Activated naive CD8-positive, alpha-beta T cell treated with anti-CD3 and anti-CD28 coated beads, Interleukin-2, amount 10 ng/mL, durations not matched to agents 7 days and 5 days (primary cell): ENCODE results near the gene HSPB8. TPM values are rescaled to one million over a fixed set of nuclear protein-coding genes. Genes with fewer than 3 reads are reported as not detected.
"Not testable (repeated sequence)": the region's sequence is repeated elsewhere in the genome, so short reads cannot be mapped to it uniquely, and the experiment has no call there.

Source experiments
- ATAC-seq: fragments of 150-1000 bp; cut with Tn5 transposase; one replicate; pipeline ENCODE4 v1.10.0; 2021; ENCODE audit warnings: low read depth, moderate library complexity
- POLR2A ChIA-PET: fragments of 350-600 bp; sonication (Branson Sonifier 250); formaldehyde crosslinking; loops from one replicate; lab custom pipeline; 2021; ENCODE audit warnings: antibody characterized with exemption; lab: Charles Lee
- DNase-seq: peaks from one replicate; pipeline ENCODE4 v3.0.0; 2021
- H3K27ac Mint-ChIP-seq: one replicate; pipeline ENCODE4 v1.8.0; 2022; ENCODE audit warnings: mild to moderate bottlenecking, mixed read lengths
- H3K27me3 Mint-ChIP-seq: one replicate; pipeline ENCODE4 v1.8.0; 2022; ENCODE audit warnings: mild to moderate bottlenecking, moderate library complexity, mixed read lengths
- H3K36me3 Mint-ChIP-seq: one replicate; pipeline ENCODE4 v1.8.0; 2021; ENCODE audit warnings: mild to moderate bottlenecking, mixed read lengths
- H3K4me1 Mint-ChIP-seq: one replicate; pipeline ENCODE4 v1.8.0; 2021; ENCODE audit warnings: mixed read lengths
- H3K4me3 Mint-ChIP-seq: one replicate; pipeline ENCODE4 v1.8.0; 2022; ENCODE audit warnings: mild to moderate bottlenecking, moderate library complexity, mixed read lengths
- H3K9me3 Mint-ChIP-seq: one replicate; pipeline ENCODE4 v1.8.0; 2021; ENCODE audit warnings: mixed read lengths
- total RNA-seq, 2 experiments: library from RNA; stranded (reverse); gene quantifications; one replicate each; pipeline ENCODE4 v1.2.3, GENCODE V29; 2021

Gene HSPB8
- total RNA-seq, 2 experiments from 2014 or later = not detected

GRCh38 chr12:119204131-119204530, 25.4 kb downstream of the HSPB8 start:
- POLR2A ChIA-PET = no interaction called here
- no peak overlapping the region for H3K27ac Mint-ChIP-seq
- no peaks in the 10 kb centered on the region for H3K36me3 Mint-ChIP-seq
- ATAC-seq (no peak), DNase-seq (no peak)
- no peak overlapping the region for H3K4me3 Mint-ChIP-seq
- no peaks in the 10 kb centered on the region for H3K27me3 Mint-ChIP-seq
- H3K9me3 Mint-ChIP-seq = no peaks in the 10 kb centered on the region
- no peaks in the 10 kb centered on the region for H3K4me1 Mint-ChIP-seq

DNA sequence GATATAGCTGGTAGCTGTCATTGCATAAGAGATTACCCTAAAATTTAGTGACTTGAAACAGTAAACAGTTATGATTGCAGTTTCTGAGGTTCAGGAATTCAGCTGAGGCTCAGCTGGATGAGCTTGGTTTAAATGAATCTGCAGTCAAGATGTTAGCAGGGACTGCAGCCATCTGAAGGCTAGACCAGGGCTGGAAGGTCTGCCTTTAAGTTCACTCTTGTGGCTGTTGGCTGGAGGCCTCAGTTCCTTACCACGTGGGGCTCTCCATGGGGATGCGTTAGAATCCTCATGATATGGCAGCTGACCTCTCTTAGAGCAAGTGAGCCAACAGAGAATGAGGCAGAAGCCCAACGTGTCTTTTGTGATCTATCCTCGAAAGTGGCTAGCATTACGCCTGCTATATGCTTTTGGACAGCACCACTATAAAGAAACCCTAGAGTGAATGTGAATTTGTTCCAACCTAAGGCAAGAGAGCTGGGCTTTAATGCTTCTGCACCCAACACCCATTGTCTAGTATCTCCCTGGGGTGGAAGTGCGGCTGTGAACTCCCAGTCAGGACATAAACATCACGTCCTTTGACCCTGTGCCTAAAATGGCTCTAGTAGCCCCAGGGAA, 26.0 kb downstream of the HSPB8 start:
- no peaks in the 10 kb centered on the region for H3K36me3 Mint-ChIP-seq
- H3K27ac Mint-ChIP-seq = no peak overlapping the region

GRCh38 chr12:119206348-119207062, 27.8 kb downstream of the HSPB8 start:
- DNase-seq (no peak), ATAC-seq (no peak)
- no peaks in the 10 kb centered on the region for H3K9me3 Mint-ChIP-seq
- POLR2A ChIA-PET = no interaction called here
- H3K4me3 Mint-ChIP-seq = no peak overlapping the region
- H3K27me3 Mint-ChIP-seq = no peaks in the 10 kb centered on the region
- no peaks in the 10 kb centered on the region for H3K4me1 Mint-ChIP-seq
- no peak overlapping the region for H3K27ac Mint-ChIP-seq
- no peaks in the 10 kb centered on the region for H3K36me3 Mint-ChIP-seq

More for the DNA sequence above, 26.0 kb downstream of the HSPB8 start:
- no peaks in the 10 kb centered on the region for H3K4me1 Mint-ChIP-seq
- H3K27me3 Mint-ChIP-seq = no peaks in the 10 kb centered on the region
- H3K4me3 Mint-ChIP-seq = no peak overlapping the region
- H3K9me3 Mint-ChIP-seq = no peaks in the 10 kb centered on the region
- DNase-seq = no peak
- POLR2A ChIA-PET = no interaction called here
- ATAC-seq = no peak

- no peak for DNase-seq
- H3K36me3 Mint-ChIP-seq = no peaks in the 10 kb centered on the region
- no peaks in the 10 kb centered on the region for H3K9me3 Mint-ChIP-seq
- H3K4me1 Mint-ChIP-seq = no peaks in the 10 kb centered on the region
- no peak overlapping the region for H3K4me3 Mint-ChIP-seq
- POLR2A ChIA-PET = no interaction called here
- ATAC-seq = no peak
- H3K27ac Mint-ChIP-seq = no peak overlapping the region
- H3K27me3 Mint-ChIP-seq = no peaks in the 10 kb centered on the region
Observed at GRCh38 chr12:119207063-119207560, 28.4 kb downstream of the HSPB8 start.

- Mint-ChIP-seq H3K4me1 (no peaks in the 10 kb centered on the region), H3K27ac (no peak overlapping the region), H3K4me3 (no peak overlapping the region), H3K36me3 (no peaks in the 10 kb centered on the region), H3K27me3 (no peaks in the 10 kb centered on the region), H3K9me3 (no peaks in the 10 kb centered on the region)
- no peak for DNase-seq
- ATAC-seq = no peak
- POLR2A ChIA-PET = no interaction called here
Observed at GRCh38 chr12:119208626-119209061, 29.9 kb downstream of the HSPB8 start.

DNA sequence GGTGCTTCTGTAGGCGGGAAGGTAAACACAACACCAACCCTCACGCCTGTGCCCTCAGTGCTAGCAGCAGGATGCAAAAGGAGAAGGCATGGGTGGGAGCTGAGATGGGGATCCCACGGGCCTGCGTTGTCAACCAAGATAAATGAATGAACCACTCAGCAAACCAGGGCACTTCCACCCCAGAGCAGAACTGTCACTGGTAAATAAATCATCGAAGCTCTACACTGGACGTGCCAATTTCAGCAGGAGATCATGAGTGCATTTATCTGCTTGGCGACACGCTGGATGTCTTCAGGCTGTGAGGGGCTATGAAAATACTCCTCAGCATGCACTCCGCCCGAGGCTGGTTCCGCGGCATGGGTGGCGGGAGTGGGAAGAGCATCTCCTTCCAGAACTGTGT, 33.2 kb downstream of the HSPB8 start:
- ATAC-seq (no peak), DNase-seq (no peak)
- no peaks in the 10 kb centered on the region for H3K36me3 Mint-ChIP-seq
- no peak overlapping the region for H3K27ac Mint-ChIP-seq
- no peak overlapping the region for H3K4me3 Mint-ChIP-seq
- H3K4me1 Mint-ChIP-seq = no peaks in the 10 kb centered on the region
- no peaks in the 10 kb centered on the region for H3K27me3 Mint-ChIP-seq
- POLR2A ChIA-PET = no interaction called here
- H3K9me3 Mint-ChIP-seq = no peaks in the 10 kb centered on the region

- DNase-seq (no peak), ATAC-seq (no peak)
- Mint-ChIP-seq H3K36me3 (no peaks in the 10 kb centered on the region), H3K27me3 (no peaks in the 10 kb centered on the region), H3K27ac (no peak overlapping the region), H3K4me1 (no peaks in the 10 kb centered on the region), H3K4me3 (no peak overlapping the region), H3K9me3 (peaks cover 1% of the 10 kb centered on the region)
- POLR2A ChIA-PET = no interaction called here
Observed at GRCh38 chr12:119216084-119216483, 37.4 kb downstream of the HSPB8 start.

DNA sequence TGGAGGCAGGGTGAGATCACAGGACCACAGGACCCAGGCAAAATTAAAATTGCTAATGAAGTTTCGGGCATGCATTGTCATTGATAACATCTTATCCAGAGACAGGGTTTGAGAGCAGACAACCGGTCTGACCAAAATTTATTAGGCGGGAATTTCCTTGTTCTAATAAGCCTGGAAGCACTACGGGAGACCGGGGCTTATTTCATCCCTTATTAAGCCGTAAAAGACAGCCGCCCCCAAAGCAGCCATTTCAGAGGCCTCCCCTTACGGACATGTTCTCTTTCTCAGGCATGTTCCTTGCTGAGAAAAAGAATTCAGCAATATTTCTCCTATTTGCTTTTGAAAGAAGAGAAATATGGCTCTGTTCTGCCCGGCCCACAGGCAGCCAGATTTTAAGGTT, 40.1 kb downstream of the HSPB8 start:
- H3K27me3 Mint-ChIP-seq, H3K27ac Mint-ChIP-seq, POLR2A ChIA-PET, H3K4me1 Mint-ChIP-seq, H3K36me3 Mint-ChIP-seq, H3K4me3 Mint-ChIP-seq, ATAC-seq, DNase-seq, H3K9me3 Mint-ChIP-seq: not testable (repeated sequence)

DNA sequence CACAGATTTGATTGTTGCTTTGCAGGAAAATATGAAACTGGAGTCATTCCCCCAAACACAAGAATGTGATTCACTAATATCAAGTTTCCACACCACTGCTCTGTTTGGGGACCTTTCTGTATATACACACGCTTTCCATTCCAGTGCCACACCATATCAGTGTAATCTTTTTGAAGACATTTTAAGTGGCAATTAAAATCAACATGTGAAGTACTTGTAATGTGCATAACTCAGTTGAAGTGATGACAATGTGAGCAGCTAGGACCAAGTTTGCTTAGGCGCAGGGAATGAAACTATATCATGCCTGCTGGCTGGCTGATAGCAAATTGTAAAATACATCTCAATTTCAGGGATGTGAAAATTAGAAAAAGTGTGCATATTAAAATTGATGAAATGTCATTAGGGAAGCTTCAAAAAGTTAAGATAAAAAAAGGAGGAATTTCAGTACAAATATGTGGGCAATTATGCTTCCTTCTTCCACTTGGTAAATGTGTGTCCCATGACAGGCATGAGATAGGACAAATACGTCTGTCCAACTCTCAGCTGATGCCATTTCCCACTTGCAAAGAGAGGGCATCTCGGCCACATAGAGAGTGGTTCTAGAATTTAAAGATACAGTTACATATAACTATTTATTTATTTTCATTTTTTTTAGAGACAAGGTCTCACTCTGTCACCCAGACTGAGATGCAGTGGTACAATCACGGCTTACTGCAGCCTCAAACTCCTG, 43.7 kb downstream of the HSPB8 start:
- no peak overlapping the region for H3K27ac Mint-ChIP-seq
- H3K27me3 Mint-ChIP-seq = no peaks in the 10 kb centered on the region
- DNase-seq (no peak), ATAC-seq (no peak)
- H3K9me3 Mint-ChIP-seq = peaks cover 1% of the 10 kb centered on the region
- no peak overlapping the region for H3K4me3 Mint-ChIP-seq
- no peaks in the 10 kb centered on the region for H3K4me1 Mint-ChIP-seq
- no peaks in the 10 kb centered on the region for H3K36me3 Mint-ChIP-seq
- POLR2A ChIA-PET = no interaction called here

- Mint-ChIP-seq H3K27me3 (no peaks in the 10 kb centered on the region), H3K4me1 (no peaks in the 10 kb centered on the region), H3K36me3 (no peaks in the 10 kb centered on the region), H3K9me3 (no peaks in the 10 kb centered on the region), H3K4me3 (no peak overlapping the region), H3K27ac (no peak overlapping the region)
- DNase-seq (no peak), ATAC-seq (no peak)
- POLR2A ChIA-PET = no interaction called here
Observed at GRCh38 chr12:119225454-119225853, 46.7 kb downstream of the HSPB8 start.

DNA sequence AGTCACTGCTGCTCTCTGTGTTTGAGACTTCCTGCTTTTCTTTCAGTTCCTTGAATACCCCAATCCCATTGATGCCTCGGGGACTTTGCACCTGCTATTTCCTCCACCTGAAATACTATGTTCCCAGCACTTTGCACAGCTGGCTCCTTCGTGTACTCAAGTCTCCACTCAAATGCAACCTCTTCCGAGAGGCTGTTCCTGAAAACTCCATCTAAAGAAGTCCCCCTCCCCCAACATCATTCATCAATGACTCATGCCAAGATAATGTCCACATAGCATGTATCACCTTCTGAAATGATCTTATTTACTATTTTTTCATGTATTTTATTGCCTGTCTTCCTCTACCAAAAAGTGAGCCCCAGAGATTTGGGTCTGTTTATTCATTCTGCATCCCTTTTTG, 48.6 kb downstream of the HSPB8 start:
- Mint-ChIP-seq H3K4me3 (no peak overlapping the region), H3K4me1 (no peaks in the 10 kb centered on the region), H3K9me3 (no peaks in the 10 kb centered on the region), H3K27me3 (no peaks in the 10 kb centered on the region), H3K27ac (no peak overlapping the region), H3K36me3 (no peaks in the 10 kb centered on the region)
- POLR2A ChIA-PET = no interaction called here
- DNase-seq (no peak), ATAC-seq (no peak)

DNA sequence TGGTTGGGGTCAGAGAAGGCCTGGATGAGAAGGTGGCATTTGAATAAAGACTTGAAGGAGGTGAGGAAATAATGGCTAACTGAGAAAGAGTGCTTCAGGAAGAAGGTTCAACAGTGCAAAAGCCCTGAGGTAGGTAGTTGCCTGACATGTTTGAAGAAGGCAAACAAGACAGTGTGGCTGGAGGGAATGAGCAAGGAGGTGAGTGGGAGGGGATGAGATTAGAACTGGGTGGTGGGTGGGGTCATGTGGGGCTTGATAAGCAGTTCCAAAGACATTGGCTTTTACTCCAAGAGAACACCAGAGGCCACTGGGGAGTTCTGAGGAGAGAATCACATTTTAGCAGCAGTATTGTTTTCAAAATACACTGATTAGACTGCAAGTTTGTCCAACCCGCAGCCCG, 50.5 kb downstream of the HSPB8 start:
- ATAC-seq (no peak), DNase-seq (no peak)
- H3K4me1 Mint-ChIP-seq = no peaks in the 10 kb centered on the region
- no peaks in the 10 kb centered on the region for H3K9me3 Mint-ChIP-seq
- POLR2A ChIA-PET = no interaction called here
- no peak overlapping the region for H3K27ac Mint-ChIP-seq
- no peaks in the 10 kb centered on the region for H3K27me3 Mint-ChIP-seq
- no peak overlapping the region for H3K4me3 Mint-ChIP-seq
- no peaks in the 10 kb centered on the region for H3K36me3 Mint-ChIP-seq

GRCh38 chr12:119229837-119230236, 51.1 kb downstream of the HSPB8 start:
- no peak for DNase-seq
- POLR2A ChIA-PET = no interaction called here
- Mint-ChIP-seq H3K36me3 (no peaks in the 10 kb centered on the region), H3K4me3 (no peak overlapping the region), H3K9me3 (no peaks in the 10 kb centered on the region), H3K27me3 (no peaks in the 10 kb centered on the region), H3K27ac (no peak overlapping the region), H3K4me1 (no peaks in the 10 kb centered on the region)
- no peak for ATAC-seq

DNA sequence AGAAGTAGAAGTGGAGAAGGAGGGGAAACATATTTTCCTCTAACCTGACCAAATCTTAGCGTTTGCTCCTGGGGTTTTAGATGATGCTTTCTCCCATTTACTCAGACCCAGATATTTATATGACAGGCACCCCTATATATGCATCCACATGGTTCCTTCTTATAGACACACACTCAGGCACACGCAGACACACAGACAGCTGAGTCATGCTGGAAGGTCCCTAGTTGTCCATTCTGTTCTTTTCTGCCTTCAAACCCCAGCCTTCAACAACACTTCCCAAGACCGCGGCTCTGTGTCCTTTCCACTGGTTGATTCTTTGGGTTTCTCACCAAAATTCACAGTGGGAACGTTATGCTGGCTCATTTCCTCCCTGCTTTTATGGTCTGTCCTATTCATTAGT, 52.1 kb downstream of the HSPB8 start:
- POLR2A ChIA-PET = no interaction called here
- ATAC-seq (no peak), DNase-seq (no peak)
- no peaks in the 10 kb centered on the region for H3K36me3 Mint-ChIP-seq
- H3K4me1 Mint-ChIP-seq = no peaks in the 10 kb centered on the region
- H3K9me3 Mint-ChIP-seq = no peaks in the 10 kb centered on the region
- no peak overlapping the region for H3K4me3 Mint-ChIP-seq
- no peaks in the 10 kb centered on the region for H3K27me3 Mint-ChIP-seq
- no peak overlapping the region for H3K27ac Mint-ChIP-seq
